ENCODE results near the gene SRPX. TPM values are rescaled to one million over a fixed set of nuclear protein-coding genes. Genes with fewer than 3 reads are reported as not detected.
A peak's percentile ranks its signal among the peaks of the same experiment; 100 is the strongest.

Gene SRPX, protein sequence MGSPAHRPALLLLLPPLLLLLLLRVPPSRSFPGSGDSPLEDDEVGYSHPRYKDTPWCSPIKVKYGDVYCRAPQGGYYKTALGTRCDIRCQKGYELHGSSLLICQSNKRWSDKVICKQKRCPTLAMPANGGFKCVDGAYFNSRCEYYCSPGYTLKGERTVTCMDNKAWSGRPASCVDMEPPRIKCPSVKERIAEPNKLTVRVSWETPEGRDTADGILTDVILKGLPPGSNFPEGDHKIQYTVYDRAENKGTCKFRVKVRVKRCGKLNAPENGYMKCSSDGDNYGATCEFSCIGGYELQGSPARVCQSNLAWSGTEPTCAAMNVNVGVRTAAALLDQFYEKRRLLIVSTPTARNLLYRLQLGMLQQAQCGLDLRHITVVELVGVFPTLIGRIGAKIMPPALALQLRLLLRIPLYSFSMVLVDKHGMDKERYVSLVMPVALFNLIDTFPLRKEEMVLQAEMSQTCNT
- total RNA-seq: 10 to 100 TPM; 54.5 to 65.9 TPM

- Histone ChIP-seq H3K36me3 (no peaks in the 10 kb centered on the region), H3K9me3 (no peaks in the 10 kb centered on the region), H3K4me3 (peak within 1 kb of the TSS; percentile 68), H3K27me3 (replicated peaks; ENCODE audit: insufficient read depth) (no peaks in the 10 kb centered on the region), H3K4me1 (ENCODE audit: control insufficient read depth in 1 of 2, low read depth in 2 of 2) (peaks cover 0 to 7% of the 10 kb centered on the region in 2 donors), H3K27ac (no peak within 1 kb of the TSS)
- no peak for DNase-seq (ENCODE audit: low spot score)
- no peak for ATAC-seq (ENCODE audit: insufficient number of reproducible peaks, low FRiP score, low read depth)
- no peak for TF ChIP-seq CTCF (IDR thresholded peaks at IDR 0.05)
Observed at GRCh38 chrX:38220415-38221390, at the start of gene SRPX. Gene SRPX, minus strand, starts transcription at chrX:38220871. Its CDS starts 79 bp downstream, at chrX:38220792.

GRCh38 chrX:38268011-38268410 lies 47.3 kb upstream of the SRPX start:
- no peak overlapping the region for H3K27ac ChIP-seq
- no peak for TF ChIP-seq CTCF (IDR thresholded peaks at IDR 0.05)
- DNase-seq (ENCODE audit: low spot score) (no peak), ATAC-seq (ENCODE audit: insufficient number of reproducible peaks, low FRiP score, low read depth) (no peak)
- no peaks in the 10 kb centered on the region for H3K27me3 ChIP-seq (replicated peaks; ENCODE audit: insufficient read depth)
- no peaks in the 10 kb centered on the region for H3K4me1 ChIP-seq (ENCODE audit: control insufficient read depth in 1 of 2, low read depth in 2 of 2)
- no peak overlapping the region for H3K4me3 ChIP-seq
- no peaks in the 10 kb centered on the region for H3K36me3 ChIP-seq
- no peaks in the 10 kb centered on the region for H3K9me3 ChIP-seq

- Histone ChIP-seq H3K36me3 (no peaks in the 10 kb centered on the region), H3K9me3 (no peaks in the 10 kb centered on the region), H3K4me1 (ENCODE audit: control insufficient read depth in 1 of 2, low read depth in 2 of 2) (no peaks in the 10 kb centered on the region), H3K27me3 (replicated peaks; ENCODE audit: insufficient read depth) (no peaks in the 10 kb centered on the region), H3K4me3 (no peak overlapping the region), H3K27ac (no peak overlapping the region)
- DNase-seq (ENCODE audit: low spot score) (no peak), ATAC-seq (ENCODE audit: insufficient number of reproducible peaks, low FRiP score, low read depth) (no peak)
- no peak for TF ChIP-seq CTCF (IDR thresholded peaks at IDR 0.05)
Observed at GRCh38 chrX:38262715-38263620, 42.3 kb upstream of the SRPX start.

GRCh38 chrX:38260231-38260630 lies 39.6 kb upstream of the SRPX start:
- Histone ChIP-seq H3K27ac (no peak overlapping the region), H3K9me3 (no peaks in the 10 kb centered on the region), H3K36me3 (no peaks in the 10 kb centered on the region), H3K4me3 (no peak overlapping the region), H3K4me1 (ENCODE audit: control insufficient read depth in 1 of 2, low read depth in 2 of 2) (no peaks in the 10 kb centered on the region), H3K27me3 (replicated peaks; ENCODE audit: insufficient read depth) (no peaks in the 10 kb centered on the region)
- DNase-seq (ENCODE audit: low spot score) (no peak), ATAC-seq (ENCODE audit: insufficient number of reproducible peaks, low FRiP score, low read depth) (no peak)
- no peak for TF ChIP-seq CTCF (IDR thresholded peaks at IDR 0.05)

All from thoracic aorta (tissue), 2 donors.